H9 (cell line): ENCODE data around the gene SLC39A8. TPM values are rescaled to one million over a fixed set of nuclear protein-coding genes. Genes with fewer than 3 reads are reported as not detected.
"Not testable (repeated sequence)": the region's sequence is repeated elsewhere in the genome, so short reads cannot be mapped to it uniquely, and the experiment has no call there.

Source experiments
- DNase-seq: peaks from one replicate; pipeline ENCODE4 v3.0.0-alpha.2; 2017
- H2AFZ ChIP-seq: one replicate; pipeline ENCODE4 v1.6.1; 2013; ENCODE audit warnings: mild to moderate bottlenecking, low read length, control low read depth, moderate library complexity
- H2AK5ac ChIP-seq: 2 replicates; pipeline ENCODE4 v1.6.1; 2013; ENCODE audit warnings: low read length, control low read depth, mixed read lengths; ENCODE audit not compliant: insufficient read length
- H2BK120ac ChIP-seq: one replicate; pipeline ENCODE4 v1.6.1; 2013; ENCODE audit warnings: low read depth, mild to moderate bottlenecking, low read length, control low read depth, inconsistent platforms; ENCODE audit not compliant: poor library complexity, severe bottlenecking
- H2BK12ac ChIP-seq: 2 replicates; pipeline ENCODE4 v1.6.1; 2013; ENCODE audit warnings: low read length, control low read depth, mixed read lengths, low read depth; ENCODE audit not compliant: insufficient read length
- H2BK15ac ChIP-seq: 2 replicates; pipeline ENCODE4 v1.6.1; 2013; ENCODE audit warnings: low read depth, low read length, control low read depth
- H2BK20ac ChIP-seq: one replicate; pipeline ENCODE4 v1.6.1; 2013; ENCODE audit warnings: low read depth, mild to moderate bottlenecking, low read length, control low read depth, inconsistent platforms; ENCODE audit not compliant: poor library complexity, severe bottlenecking
- H2BK5ac ChIP-seq: 2 replicates; pipeline ENCODE4 v1.6.1; 2013; ENCODE audit warnings: low read length, control low read depth, mixed read lengths; ENCODE audit not compliant: insufficient read length
- H3K14ac ChIP-seq: 2 replicates; pipeline ENCODE4 v1.6.1; 2013; ENCODE audit warnings: low read length, control low read depth; ENCODE audit not compliant: insufficient read depth
- H3K18ac ChIP-seq: 2 replicates; pipeline ENCODE4 v1.6.1; 2013; ENCODE audit warnings: low read depth, mild to moderate bottlenecking, mixed read lengths, low read length, control low read depth; ENCODE audit not compliant: insufficient read length
- H3K23ac ChIP-seq: 2 replicates; pipeline ENCODE4 v1.6.1; 2013; ENCODE audit warnings: low read length, control low read depth, mixed read lengths, low read depth; ENCODE audit not compliant: insufficient read length
- H3K23me2 ChIP-seq: 2 replicates; pipeline ENCODE4 v1.6.1; 2013; ENCODE audit warnings: low read depth, mild to moderate bottlenecking, mixed read lengths, low read length, control low read depth; ENCODE audit not compliant: insufficient read length, poor library complexity, severe bottlenecking
- H3K27ac ChIP-seq: 2 replicates; pipeline ENCODE4 v1.5.1; 2013; ENCODE audit warnings: low read length, control low read depth, mixed read lengths, low read depth; ENCODE audit not compliant: insufficient read length
- H3K27me3 ChIP-seq: 2 replicates; pipeline ENCODE4 v1.6.1; 2013; ENCODE audit warnings: low read length, control low read depth, inconsistent platforms; ENCODE audit not compliant: insufficient read depth
- H3K4ac ChIP-seq: 2 replicates; pipeline ENCODE4 v1.6.1; 2013; ENCODE audit warnings: low read depth, mild to moderate bottlenecking, control low read depth, inconsistent platforms, low read length, moderate library complexity
- H3K4me1 ChIP-seq: 2 replicates; pipeline ENCODE4 v1.6.1; 2013; ENCODE audit warnings: low read length, control low read depth, inconsistent platforms; ENCODE audit not compliant: insufficient read depth
- H3K4me2 ChIP-seq: 2 replicates; pipeline ENCODE4 v1.6.1; 2013; ENCODE audit warnings: low read length, control low read depth, mixed read lengths; ENCODE audit not compliant: insufficient read length, insufficient read depth
- H3K56ac ChIP-seq: 2 replicates; pipeline ENCODE4 v1.6.1; 2013; ENCODE audit warnings: low read depth, mild to moderate bottlenecking, mixed read lengths, low read length, control low read depth; ENCODE audit not compliant: insufficient read length
- H3K79me1 ChIP-seq: 2 replicates; pipeline ENCODE4 v1.6.1; 2013; ENCODE audit warnings: low read depth, mild to moderate bottlenecking, moderate library complexity, low read length, control low read depth, inconsistent platforms; ENCODE audit not compliant: insufficient read depth, poor library complexity, severe bottlenecking
- H3K79me2 ChIP-seq: 2 replicates; pipeline ENCODE4 v1.6.1; 2013; ENCODE audit warnings: low read length, control low read depth, inconsistent platforms; ENCODE audit not compliant: insufficient read depth
- H3K9ac ChIP-seq: 2 replicates; pipeline ENCODE4 v1.6.1; 2013; ENCODE audit warnings: low read length, control low read depth, mixed read lengths; ENCODE audit not compliant: insufficient read length; ENCODE audit errors: extremely low read depth
- H3K9me3 ChIP-seq: one replicate; pipeline ENCODE4 v1.6.1; 2013; ENCODE audit warnings: low read depth, low read length, inconsistent platforms; ENCODE audit not compliant: control insufficient read depth
- H3T11ph ChIP-seq: one replicate; pipeline ENCODE4 v1.6.1; 2013; ENCODE audit warnings: mild to moderate bottlenecking, low read length, control low read depth, inconsistent platforms
- H4K20me1 ChIP-seq: one replicate; pipeline ENCODE4 v1.6.1; 2013; ENCODE audit not compliant: control insufficient read depth, insufficient read length, insufficient read depth
- H4K5ac ChIP-seq: 2 replicates; pipeline ENCODE4 v1.6.1; 2013; ENCODE audit warnings: low read depth, mild to moderate bottlenecking, mixed read lengths, low read length, control low read depth; ENCODE audit not compliant: insufficient read length
- H4K8ac ChIP-seq: replicated peaks from 2 replicates; pipeline ENCODE4 v1.6.1; 2013; ENCODE audit warnings: low read length, control low read depth, mixed read lengths, low read depth; ENCODE audit not compliant: insufficient read length
- H4K91ac ChIP-seq: 2 replicates; pipeline ENCODE4 v1.6.1; 2013; ENCODE audit warnings: low read depth, mild to moderate bottlenecking, moderate library complexity, mixed read lengths, low read length, control low read depth; ENCODE audit not compliant: insufficient read length
- H3K27ac Mint-ChIP-seq, 3 experiments: 2 replicates in 2 of 3; 3 replicates in 1 of 3; pipeline ENCODE4 v1.8.0; 2020 to 2021; ENCODE audit warnings: mixed read lengths in 3 of 3, mild to moderate bottlenecking in 1 of 3, moderate library complexity in 1 of 3
- H3K27me3 Mint-ChIP-seq: 2 replicates; pipeline ENCODE4 v1.8.0; 2021; ENCODE audit warnings: low read depth, mild to moderate bottlenecking, moderate library complexity, mixed read lengths
- H3K36me3 Mint-ChIP-seq, 3 experiments: 2 replicates in 2 of 3; 3 replicates in 1 of 3; pipeline ENCODE4 v1.8.0; 2020 to 2021; ENCODE audit warnings: low read depth in 3 of 3, mixed read lengths in 3 of 3; ENCODE audit not compliant: insufficient read depth in 1 of 3
- H3K4me1 Mint-ChIP-seq, 2 experiments: 2 replicates each; pipeline ENCODE4 v1.8.0; 2020; ENCODE audit warnings: mixed read lengths in 2 of 2
- H3K4me3 Mint-ChIP-seq, 2 experiments: 2 replicates in 1 of 2; 3 replicates in 1 of 2; pipeline ENCODE4 v1.8.0; 2020 to 2021; ENCODE audit warnings: mild to moderate bottlenecking in 2 of 2, mixed read lengths in 2 of 2, moderate library complexity in 1 of 2
- H3K9me3 Mint-ChIP-seq, 2 experiments: 2 replicates in 1 of 2; 3 replicates in 1 of 2; pipeline ENCODE4 v1.8.0; 2020; ENCODE audit warnings: mild to moderate bottlenecking in 2 of 2, mixed read lengths in 2 of 2, moderate library complexity in 1 of 2
- CTCF ChIP-seq: fragments of 200-600 bp; sonication (generic); conservative IDR thresholded peaks from 3 replicates; pipeline ENCODE4 v1.8.0; 2021; ENCODE audit warnings: antibody characterized with exemption, mild to moderate bottlenecking
- WGBS: extraction: QIAGEN DNeasy Blood & Tissue Kit; methylation state at CpG from one replicate; pipeline ENCODE4 v1.1.7; 2013; ENCODE audit warnings: missing lambda C conversion rate, low lambda C conversion rate, mixed read lengths; ENCODE audit not compliant: insufficient read length; ENCODE audit errors: extremely low coverage; 5-methylcytosine and 5-hydroxymethylcytosine counted together
- total RNA-seq: library from RNA; stranded (reverse); gene quantifications from 2 replicates; pipeline ENCODE4 v1.2.1, GENCODE V29; 2021

The SLC39A8 gene
- total RNA-seq, 1 experiment from 2014 or later, result 11.0 TPM

- Histone ChIP-seq H3K23ac (no peak overlapping the region), H3K23me2 (no peaks in the 10 kb centered on the region), H3K27ac (no peak overlapping the region), H3K14ac (no peak overlapping the region), H3K56ac (no peak overlapping the region), H2BK120ac (no peak overlapping the region), H3K18ac (no peak overlapping the region), H4K20me1 (no peaks in the 10 kb centered on the region), H3K79me2 (no peaks in the 10 kb centered on the region), H4K8ac (no peak overlapping the region), H2BK5ac (no peak overlapping the region), H2BK20ac (no peak overlapping the region), H3K79me1 (no peaks in the 10 kb centered on the region), H3K4me1 (no peaks in the 10 kb centered on the region), H3K9me3 (no peaks in the 10 kb centered on the region), H4K91ac (no peak overlapping the region), H3K27me3 (no peaks in the 10 kb centered on the region), H2AK5ac (no peak overlapping the region), H3K9ac (no peak overlapping the region), H2BK12ac (no peak overlapping the region), H2BK15ac (no peak overlapping the region), H3K4ac (no peak overlapping the region), H3K4me2 (no peak overlapping the region), H4K5ac (no peak overlapping the region), H3T11ph (no peak overlapping the region), H2AFZ (no peak overlapping the region)
- Mint-ChIP-seq H3K36me3 (peaks cover 0 to 7% (median 7%) of the 10 kb centered on the region in 3 experiments; a peak in 3 of 7 replicates), H3K27ac (no peak overlapping the region), H3K4me3 (no peak overlapping the region), H3K9me3 (peaks cover 0 to 2% of the 10 kb centered on the region in 2 experiments; a peak in 3 of 5 replicates), H3K27me3 (no peaks in the 10 kb centered on the region), H3K4me1 (no peaks in the 10 kb centered on the region)
- no CpG with 5 or more reads among the region's 4 CpGs for WGBS
- no peak for DNase-seq
- TF ChIP-seq CTCF, result no peak
Observed at GRCh38 chr4:102281171-102281839, 64.0 kb downstream of the SLC39A8 start.

- not testable (repeated sequence) for H3K9ac ChIP-seq, H2AFZ ChIP-seq, H3K27me3 ChIP-seq, H2BK15ac ChIP-seq, H2AK5ac ChIP-seq, H3K27ac Mint-ChIP-seq, H3K4me2 ChIP-seq, H3K4ac ChIP-seq, H3K4me1 ChIP-seq, H3K23me2 ChIP-seq, H3K14ac ChIP-seq, H2BK5ac ChIP-seq, H3K9me3 ChIP-seq, H3K56ac ChIP-seq, H2BK12ac ChIP-seq, H3K4me3 Mint-ChIP-seq, H3K79me2 ChIP-seq, H2BK20ac ChIP-seq, H3K23ac ChIP-seq, DNase-seq, H3K79me1 ChIP-seq, H4K5ac ChIP-seq, H3K27ac ChIP-seq, H3K27me3 Mint-ChIP-seq, H4K8ac ChIP-seq, H2BK120ac ChIP-seq, H4K20me1 ChIP-seq, H3K9me3 Mint-ChIP-seq, H3K18ac ChIP-seq, H3T11ph ChIP-seq, H3K36me3 Mint-ChIP-seq, H4K91ac ChIP-seq
- no CpG with 5 or more reads among the region's 9 CpGs for WGBS
- peaks cover 4 to 11% of the 10 kb centered on the region in 2 experiments; a peak in 3 of 4 replicates for H3K4me1 Mint-ChIP-seq
Observed at GRCh38 chr4:102273317-102273716, 72.0 kb downstream of the SLC39A8 start.
